ENCODE data around the gene POLE3.
"Not testable (repeated sequence)": the region's sequence is repeated elsewhere in the genome, so short reads cannot be mapped to it uniquely, and the experiment has no call there.

POLE3 gene

DNA sequence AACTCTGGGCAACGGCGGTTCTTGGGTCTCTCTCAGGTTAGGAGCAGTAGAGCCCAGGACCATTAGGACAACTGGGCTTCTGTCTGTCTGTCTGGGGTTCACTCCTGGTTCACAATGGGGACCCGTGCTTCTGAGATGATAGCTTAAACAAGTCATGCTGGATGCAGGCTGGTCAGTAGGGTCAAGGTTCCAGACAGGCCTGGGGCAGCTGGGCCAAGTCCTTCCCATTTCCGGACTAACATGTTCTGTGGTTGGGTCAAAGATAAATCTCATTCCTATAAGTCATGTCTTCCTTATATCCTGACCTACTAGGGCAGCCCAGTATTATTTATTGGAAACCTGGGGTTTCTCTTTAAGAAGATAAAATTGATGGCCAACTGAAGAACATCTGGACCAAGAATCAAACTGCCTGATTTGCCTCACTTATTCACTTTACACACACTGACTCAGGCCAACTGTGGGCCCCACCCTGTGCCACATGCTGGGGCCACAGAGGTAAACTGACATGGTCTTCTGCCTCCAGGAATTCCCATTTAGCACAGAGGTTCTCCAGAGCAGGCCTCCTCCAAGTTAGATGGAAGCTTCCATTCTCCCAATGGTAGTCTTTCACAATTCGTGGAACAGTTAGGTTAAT is 42.0 kb downstream of the POLE3 start:
- DNase-seq (ENCODE audit: low spot score), result no peak
- H3K4me3 ChIP-seq (ENCODE audit: severe bottlenecking), result no peak overlapping the region
- H3K9me3 ChIP-seq (ENCODE audit: severe bottlenecking), result no peaks in the 10 kb centered on the region
- no peak for TF ChIP-seq CTCF (IDR thresholded peaks at IDR 0.05; ENCODE audit: poor library complexity, severe bottlenecking)
- H3K27me3 ChIP-seq (ENCODE audit: insufficient read depth, poor library complexity, severe bottlenecking), result no peaks in the 10 kb centered on the region
- H3K4me1 ChIP-seq (ENCODE audit: insufficient read depth, poor library complexity, severe bottlenecking), result no peaks in the 10 kb centered on the region
- no peaks in the 10 kb centered on the region for H3K36me3 ChIP-seq (ENCODE audit: low read depth)
- H3K27ac ChIP-seq (ENCODE audit: poor library complexity, severe bottlenecking), result no peak overlapping the region
- ATAC-seq (ENCODE audit: low read depth), result no peak

GRCh38 chr9:113365652-113366051 is 44.8 kb downstream of the POLE3 start:
- H3K27ac ChIP-seq (ENCODE audit: poor library complexity, severe bottlenecking); H3K36me3 ChIP-seq (ENCODE audit: low read depth): not testable (repeated sequence)

DNA sequence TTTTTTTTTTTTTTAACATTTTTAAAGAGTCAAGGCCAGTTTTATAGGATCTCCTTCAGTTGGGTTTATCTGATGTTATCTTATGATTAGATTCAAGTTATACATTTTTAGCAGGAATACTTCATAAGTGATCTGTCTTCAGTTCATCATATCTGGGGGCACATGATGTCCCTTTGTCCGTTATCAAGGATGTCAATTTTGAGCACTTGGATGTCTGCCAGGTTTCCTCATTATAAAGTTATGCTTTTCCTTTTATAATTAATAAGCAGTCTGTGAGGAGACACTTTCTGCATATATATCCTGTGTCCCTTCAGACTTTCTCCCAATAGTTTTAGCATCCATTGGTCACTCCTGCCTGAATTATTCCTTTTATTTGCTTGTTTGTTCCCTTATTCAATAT is 45.5 kb downstream of the POLE3 start:
- Histone ChIP-seq H3K27me3 (ENCODE audit: insufficient read depth, poor library complexity, severe bottlenecking) (no peaks in the 10 kb centered on the region), H3K36me3 (ENCODE audit: low read depth) (no peaks in the 10 kb centered on the region), H3K27ac (ENCODE audit: poor library complexity, severe bottlenecking) (no peak overlapping the region), H3K4me3 (ENCODE audit: severe bottlenecking) (no peak overlapping the region), H3K4me1 (ENCODE audit: insufficient read depth, poor library complexity, severe bottlenecking) (no peaks in the 10 kb centered on the region), H3K9me3 (ENCODE audit: severe bottlenecking) (no peaks in the 10 kb centered on the region)
- no peak for TF ChIP-seq CTCF (IDR thresholded peaks at IDR 0.05; ENCODE audit: poor library complexity, severe bottlenecking)
- no peak for ATAC-seq (ENCODE audit: low read depth)
- no peak for DNase-seq (ENCODE audit: low spot score)

More at GRCh38 chr9:113365652-113366051, 44.8 kb downstream of the POLE3 start:
- not testable (repeated sequence) for ATAC-seq (ENCODE audit: low read depth); H3K27me3 ChIP-seq (ENCODE audit: insufficient read depth, poor library complexity, severe bottlenecking); H3K4me3 ChIP-seq (ENCODE audit: severe bottlenecking); H3K9me3 ChIP-seq (ENCODE audit: severe bottlenecking); H3K4me1 ChIP-seq (ENCODE audit: insufficient read depth, poor library complexity, severe bottlenecking); DNase-seq (ENCODE audit: low spot score)

- DNase-seq (ENCODE audit: low spot score) (no peak), ATAC-seq (ENCODE audit: low read depth) (no peak)
- H3K4me1 ChIP-seq (ENCODE audit: insufficient read depth, poor library complexity, severe bottlenecking), result no peaks in the 10 kb centered on the region
- H3K4me3 ChIP-seq (ENCODE audit: severe bottlenecking), result no peak overlapping the region
- no peaks in the 10 kb centered on the region for H3K27me3 ChIP-seq (ENCODE audit: insufficient read depth, poor library complexity, severe bottlenecking)
- no peak overlapping the region for H3K27ac ChIP-seq (ENCODE audit: poor library complexity, severe bottlenecking)
- no peaks in the 10 kb centered on the region for H3K36me3 ChIP-seq (ENCODE audit: low read depth)
- TF ChIP-seq CTCF (IDR thresholded peaks at IDR 0.05; ENCODE audit: poor library complexity, severe bottlenecking), result no peak
- no peaks in the 10 kb centered on the region for H3K9me3 ChIP-seq (ENCODE audit: severe bottlenecking)
Measured at GRCh38 chr9:113363336-113363735, 47.1 kb downstream of the POLE3 start.

GRCh38 chr9:113361304-113362018 is 49.0 kb downstream of the POLE3 start:
- Histone ChIP-seq H3K4me1 (ENCODE audit: insufficient read depth, poor library complexity, severe bottlenecking) (no peaks in the 10 kb centered on the region), H3K27ac (ENCODE audit: poor library complexity, severe bottlenecking) (no peak overlapping the region), H3K9me3 (ENCODE audit: severe bottlenecking) (no peaks in the 10 kb centered on the region), H3K36me3 (ENCODE audit: low read depth) (no peaks in the 10 kb centered on the region), H3K27me3 (ENCODE audit: insufficient read depth, poor library complexity, severe bottlenecking) (no peaks in the 10 kb centered on the region), H3K4me3 (ENCODE audit: severe bottlenecking) (no peak overlapping the region)
- peak; percentile 36; the same call in 2 of the 3 replicates for ATAC-seq (ENCODE audit: low read depth)
- no peak for TF ChIP-seq CTCF (IDR thresholded peaks at IDR 0.05; ENCODE audit: poor library complexity, severe bottlenecking)
- no peak for DNase-seq (ENCODE audit: low spot score)

Data from RWPE2 (cell line).